ENCODE data around the gene RTKN2.
A peak's percentile ranks its signal among the peaks of the same experiment; 100 is the strongest.
"Not testable (repeated sequence)": the region's sequence is repeated elsewhere in the genome, so short reads cannot be mapped to it uniquely, and the experiment has no call there.

The RTKN2 gene

GRCh38 chr10:62306663-62307062, 38.0 kb upstream of the RTKN2 start:
- Mint-ChIP-seq H3K27ac (no peak overlapping the region), H3K27me3 (ENCODE audit: low read depth, poor library complexity) (no peaks in the 10 kb centered on the region), H3K4me1 (peaks cover 10% of the 10 kb centered on the region), H3K36me3 (ENCODE audit: low read depth) (no peaks in the 10 kb centered on the region), H3K9me3 (no peaks in the 10 kb centered on the region), H3K4me3 (no peak overlapping the region)
- TF ChIP-seq, protein P1, sequence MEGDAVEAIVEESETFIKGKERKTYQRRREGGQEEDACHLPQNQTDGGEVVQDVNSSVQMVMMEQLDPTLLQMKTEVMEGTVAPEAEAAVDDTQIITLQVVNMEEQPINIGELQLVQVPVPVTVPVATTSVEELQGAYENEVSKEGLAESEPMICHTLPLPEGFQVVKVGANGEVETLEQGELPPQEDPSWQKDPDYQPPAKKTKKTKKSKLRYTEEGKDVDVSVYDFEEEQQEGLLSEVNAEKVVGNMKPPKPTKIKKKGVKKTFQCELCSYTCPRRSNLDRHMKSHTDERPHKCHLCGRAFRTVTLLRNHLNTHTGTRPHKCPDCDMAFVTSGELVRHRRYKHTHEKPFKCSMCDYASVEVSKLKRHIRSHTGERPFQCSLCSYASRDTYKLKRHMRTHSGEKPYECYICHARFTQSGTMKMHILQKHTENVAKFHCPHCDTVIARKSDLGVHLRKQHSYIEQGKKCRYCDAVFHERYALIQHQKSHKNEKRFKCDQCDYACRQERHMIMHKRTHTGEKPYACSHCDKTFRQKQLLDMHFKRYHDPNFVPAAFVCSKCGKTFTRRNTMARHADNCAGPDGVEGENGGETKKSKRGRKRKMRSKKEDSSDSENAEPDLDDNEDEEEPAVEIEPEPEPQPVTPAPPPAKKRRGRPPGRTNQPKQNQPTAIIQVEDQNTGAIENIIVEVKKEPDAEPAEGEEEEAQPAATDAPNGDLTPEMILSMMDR (IDR thresholded peaks at IDR 0.05), result no peak
- DNase-seq, result no peak

DNA sequence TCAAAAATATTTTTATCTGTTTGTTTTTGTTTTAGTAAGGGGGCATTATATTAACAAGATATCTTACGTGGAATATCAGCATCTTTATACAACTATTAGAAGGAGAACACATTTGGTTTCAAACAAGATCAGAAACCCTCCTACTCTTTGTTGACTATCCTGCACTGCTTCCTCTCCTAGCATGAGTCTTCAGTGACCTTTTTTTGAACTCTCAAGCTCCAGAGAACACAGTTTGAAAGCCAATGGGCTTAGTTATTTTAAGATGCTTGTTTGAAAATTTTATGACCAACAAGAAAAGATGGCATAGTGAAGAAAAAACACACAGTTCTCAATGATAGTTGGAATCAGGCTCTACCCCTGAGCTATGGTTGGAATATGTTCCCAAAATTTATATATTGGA, 37.2 kb upstream of the RTKN2 start:
- DNase-seq, result no peak
- TF ChIP-seq, protein P1 (IDR thresholded peaks at IDR 0.05), result no peak
- Mint-ChIP-seq H3K9me3 (no peaks in the 10 kb centered on the region), H3K27me3 (ENCODE audit: low read depth, poor library complexity) (no peaks in the 10 kb centered on the region), H3K36me3 (ENCODE audit: low read depth) (no peaks in the 10 kb centered on the region), H3K4me3 (no peak overlapping the region), H3K4me1 (peaks cover 10% of the 10 kb centered on the region), H3K27ac (no peak overlapping the region)

DNA sequence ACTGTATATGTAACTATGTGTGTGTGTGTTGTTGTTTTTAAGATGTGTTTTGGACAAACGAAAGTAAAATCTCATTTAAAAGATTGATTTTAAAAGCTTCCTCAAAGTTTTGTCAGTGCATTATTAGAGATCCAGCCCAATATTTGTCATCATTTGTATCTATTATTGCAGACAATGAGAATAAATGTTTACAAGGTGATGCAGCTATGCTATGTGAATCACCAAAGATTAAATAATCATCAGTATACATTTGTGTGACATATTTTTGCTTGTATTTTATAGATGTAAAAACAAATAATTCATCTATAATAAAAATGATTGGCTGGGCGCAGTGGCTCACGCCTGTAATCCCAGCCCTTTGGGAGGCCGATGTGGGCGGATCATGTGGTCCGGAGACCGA, 35.3 kb upstream of the RTKN2 start:
- DNase-seq, result no peak
- TF ChIP-seq, protein P1 (IDR thresholded peaks at IDR 0.05), result no peak
- peaks cover 4% of the 10 kb centered on the region for H3K9me3 Mint-ChIP-seq
- no peak overlapping the region for H3K4me3 Mint-ChIP-seq
- H3K27me3 Mint-ChIP-seq (ENCODE audit: low read depth, poor library complexity), result no peaks in the 10 kb centered on the region
- H3K27ac Mint-ChIP-seq, result no peak overlapping the region
- H3K36me3 Mint-ChIP-seq (ENCODE audit: low read depth), result no peaks in the 10 kb centered on the region
- H3K4me1 Mint-ChIP-seq, result peaks cover 10% of the 10 kb centered on the region

GRCh38 chr10:62302760-62303159, 34.1 kb upstream of the RTKN2 start:
- no peaks in the 10 kb centered on the region for H3K36me3 Mint-ChIP-seq (ENCODE audit: low read depth)
- H3K4me3 Mint-ChIP-seq, result no peak overlapping the region
- DNase-seq, result no peak
- H3K27ac Mint-ChIP-seq, result no peak overlapping the region
- TF ChIP-seq, protein P1 (IDR thresholded peaks at IDR 0.05), result no peak
- H3K27me3 Mint-ChIP-seq (ENCODE audit: low read depth, poor library complexity), result no peaks in the 10 kb centered on the region
- peaks cover 4% of the 10 kb centered on the region for H3K9me3 Mint-ChIP-seq
- H3K4me1 Mint-ChIP-seq, result peaks cover 10% of the 10 kb centered on the region

DNA sequence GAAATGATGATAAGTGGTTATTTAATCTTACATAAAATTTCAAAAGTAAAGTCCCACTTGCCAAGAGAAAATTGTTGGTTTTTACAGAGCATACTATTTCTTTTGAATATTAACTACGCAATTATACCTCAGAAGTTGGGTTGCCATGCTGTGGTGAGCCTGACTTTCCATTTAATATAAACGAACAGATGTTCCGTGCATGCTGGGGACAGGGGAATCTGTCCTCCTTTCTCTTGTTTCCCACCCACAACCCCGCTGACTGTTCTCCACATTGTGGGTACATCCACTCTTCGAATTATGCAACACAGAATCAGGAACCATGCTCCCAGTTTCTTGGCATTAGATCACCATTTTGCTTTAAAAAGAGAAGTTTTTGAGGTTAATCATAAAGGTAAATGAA, 29.2 kb upstream of the RTKN2 start:
- Mint-ChIP-seq H3K27ac (no peak overlapping the region), H3K9me3 (peaks cover 4% of the 10 kb centered on the region), H3K27me3 (ENCODE audit: low read depth, poor library complexity) (no peaks in the 10 kb centered on the region), H3K4me3 (no peak overlapping the region), H3K4me1 (no peaks in the 10 kb centered on the region), H3K36me3 (ENCODE audit: low read depth) (no peaks in the 10 kb centered on the region)
- DNase-seq, result no peak
- TF ChIP-seq, protein P1 (IDR thresholded peaks at IDR 0.05), result no peak

- Mint-ChIP-seq H3K4me1 (no peaks in the 10 kb centered on the region), H3K36me3 (ENCODE audit: low read depth) (no peaks in the 10 kb centered on the region), H3K27ac (no peak overlapping the region), H3K27me3 (ENCODE audit: low read depth, poor library complexity) (no peaks in the 10 kb centered on the region), H3K4me3 (no peak overlapping the region), H3K9me3 (peaks cover 7% of the 10 kb centered on the region)
- DNase-seq, result no peak
- TF ChIP-seq, protein P1 (IDR thresholded peaks at IDR 0.05), result no peak
These were observed 15.6 kb upstream of the RTKN2 start for GRCh38 chr10:62284221-62284620.

DNA sequence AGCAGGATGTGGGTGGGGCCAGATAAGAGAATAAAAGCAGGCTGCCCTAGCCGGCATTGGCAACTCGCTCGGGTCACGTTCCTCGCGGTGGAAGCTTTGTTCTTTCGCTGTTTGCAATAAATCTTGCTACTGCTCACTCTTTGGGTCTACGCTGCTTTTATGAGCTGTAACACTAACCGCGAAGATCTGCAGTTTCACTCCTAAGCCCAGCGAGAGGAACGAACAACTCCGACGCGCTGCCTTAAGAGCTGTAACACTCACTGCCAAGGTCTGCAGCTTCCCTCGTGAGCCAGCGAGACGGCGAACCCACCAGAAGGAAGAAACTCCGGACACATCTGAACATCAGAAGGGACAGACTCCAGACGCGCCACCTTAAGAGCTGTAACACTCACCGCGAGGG, 12.7 kb upstream of the RTKN2 start:
- H3K4me1 Mint-ChIP-seq; H3K36me3 Mint-ChIP-seq (ENCODE audit: low read depth); H3K9me3 Mint-ChIP-seq; H3K4me3 Mint-ChIP-seq; DNase-seq; H3K27me3 Mint-ChIP-seq (ENCODE audit: low read depth, poor library complexity): not testable (repeated sequence)
- H3K27ac Mint-ChIP-seq, result peak overlapping the region; percentile 72

DNA sequence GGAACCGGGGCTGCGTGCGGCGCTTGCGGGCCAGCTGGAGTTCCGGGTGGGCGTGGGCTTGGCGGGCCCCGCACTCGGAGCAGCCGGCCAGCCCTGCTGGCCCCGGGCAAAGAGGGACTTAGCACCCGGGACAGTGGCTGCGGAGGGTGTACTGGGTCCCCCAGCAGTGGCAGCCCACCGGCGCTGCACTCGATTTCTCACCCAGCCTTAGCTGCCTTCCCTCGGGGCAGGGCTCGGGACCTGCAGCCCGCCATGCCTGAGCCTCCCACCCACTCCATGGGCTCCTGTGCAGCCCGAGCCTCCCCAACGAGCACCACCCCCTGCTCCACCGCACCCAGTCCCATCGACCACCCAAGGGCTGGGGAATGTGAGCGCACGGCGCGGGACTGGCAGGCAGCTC, 11.7 kb upstream of the RTKN2 start:
- H3K4me1 Mint-ChIP-seq; H3K36me3 Mint-ChIP-seq (ENCODE audit: low read depth); DNase-seq; H3K9me3 Mint-ChIP-seq; H3K27me3 Mint-ChIP-seq (ENCODE audit: low read depth, poor library complexity); H3K4me3 Mint-ChIP-seq; H3K27ac Mint-ChIP-seq: not testable (repeated sequence)
